K562 (cell line): ENCODE data around the gene LST1. TPM values are rescaled to one million over a fixed set of nuclear protein-coding genes. Genes with fewer than 3 reads are reported as not detected.
A peak's percentile ranks its signal among the peaks of the same experiment; 100 is the strongest.

Experiments
- ARID3B ChIP-seq: fragments of 250-450 bp; sonication (Bioruptor Pico); IDR thresholded peaks from 2 replicates; pipeline ENCODE4 v1.4.0; 2020; ENCODE audit warnings: borderline replicate concordance
- CHD2 ChIP-seq: IDR thresholded peaks from 2 replicates; pipeline ENCODE4 v1.6.1; 2011; ENCODE audit warnings: low read depth, low read length
- CTBP1 ChIP-seq: fragments of 450-650 bp; IDR thresholded peaks from 2 replicates; pipeline ENCODE4 v1.6.1; 2016; ENCODE audit warnings: borderline replicate concordance
- E4F1 ChIP-seq: fragments of 250-450 bp; sonication (Bioruptor Pico); IDR thresholded peaks from 2 replicates; pipeline ENCODE4 v1.5.0; 2021; ENCODE audit warnings: mild to moderate bottlenecking, borderline replicate concordance
- ELF2 ChIP-seq: fragments of 250-450 bp; sonication (Bioruptor Pico); IDR thresholded peaks from 2 replicates; pipeline ENCODE4 v1.5.0; 2021; ENCODE audit warnings: mild to moderate bottlenecking
- ESRRB ChIP-seq: fragments of 250-450 bp; sonication (Bioruptor Pico); IDR thresholded peaks from 2 replicates; pipeline ENCODE4 v1.5.0; 2020; ENCODE audit warnings: mild to moderate bottlenecking, moderate library complexity, borderline replicate concordance
- JUNB ChIP-seq: fragments of 450-650 bp; formaldehyde crosslinking; conservative IDR thresholded peaks from 2 replicates; pipeline ENCODE4 v1.4.0; 2020; ENCODE audit warnings: mild to moderate bottlenecking
- KAT2B ChIP-seq: IDR thresholded peaks from one replicate; pipeline ENCODE4 v1.6.1; 2012; ENCODE audit warnings: low read depth, mild to moderate bottlenecking, control low read depth, inconsistent platforms, low read length, moderate library complexity
- NEUROD1 ChIP-seq: fragments of 150-350 bp; IDR thresholded peaks from 2 replicates; pipeline ENCODE4 v1.6.1; 2014; ENCODE audit warnings: borderline replicate concordance, low read length, low read depth; ENCODE audit not compliant: partially characterized antibody
- RNF2 ChIP-seq: sonication (generic); IDR thresholded peaks from 2 replicates; pipeline ENCODE4 v1.6.1; 2016
- SAFB2 ChIP-seq: fragments of 200-400 bp; formaldehyde crosslinking; IDR thresholded peaks from 2 replicates; pipeline ENCODE4 v1.6.1; 2018; ENCODE audit warnings: borderline replicate concordance, low read length, low read depth, moderate library complexity; ENCODE audit not compliant: severe bottlenecking
- SAP30 ChIP-seq: fragments of 200-600 bp; sonication (generic); IDR thresholded peaks from 2 replicates; pipeline ENCODE4 v1.6.1; 2012; ENCODE audit warnings: borderline replicate concordance, low read depth, mild to moderate bottlenecking, moderate library complexity, low read length, control low read depth, inconsistent platforms; ENCODE audit not compliant: insufficient read depth, poor library complexity, severe bottlenecking
- SREBF1 ChIP-seq: fragments of 150-350 bp; IDR thresholded peaks from 2 replicates; pipeline ENCODE4 v1.6.1; 2014; ENCODE audit warnings: antibody characterized with exemption, low read depth, low read length, borderline replicate concordance
- TAF7 ChIP-seq: fragments of 450-650 bp; IDR thresholded peaks from 2 replicates; pipeline ENCODE4 v1.6.1; 2016; ENCODE audit warnings: missing genetic modification characterization, missing compliant biosample characterization
- TEAD4 ChIP-seq, 2 experiments: sonication (generic) in 1 of 2; formaldehyde crosslinking in 1 of 2; IDR thresholded peaks; 2 replicates each; pipeline versions ENCODE4 v1.6.1 to v1.8.0; 2012 to 2022; ENCODE audit warnings: borderline replicate concordance in 1 of 2, inconsistent platforms in 1 of 2, low read length in 1 of 2, mild to moderate bottlenecking in 1 of 2, missing genetic modification reagents in 1 of 2
- TFAP4 ChIP-seq: sonication (generic); formaldehyde crosslinking; IDR thresholded peaks from 2 replicates; pipeline ENCODE4 v1.8.0; 2022; ENCODE audit warnings: missing genetic modification reagents, mild to moderate bottlenecking, moderate library complexity, borderline replicate concordance
- VEZF1 ChIP-seq: fragments of 200-800 bp; sonication (Bioruptor generic); IDR thresholded peaks from 2 replicates; pipeline ENCODE4 v1.6.1; 2017; ENCODE audit warnings: missing genetic modification characterization, missing compliant biosample characterization
- XRCC5 ChIP-seq: fragments of 200-400 bp; formaldehyde crosslinking; IDR thresholded peaks from 2 replicates; pipeline ENCODE4 v1.6.1; 2017; ENCODE audit warnings: low read depth, mild to moderate bottlenecking, low read length
- ZNF12 ChIP-seq: sonication (generic); formaldehyde crosslinking; IDR thresholded peaks from 2 replicates; pipeline ENCODE4 v1.4.0; 2020; ENCODE audit warnings: mild to moderate bottlenecking, missing genetic modification reagents
- ZNF217 ChIP-seq: sonication (generic); formaldehyde crosslinking; IDR thresholded peaks from 2 replicates; pipeline ENCODE4 v1.8.0; 2022; ENCODE audit warnings: mild to moderate bottlenecking, missing genetic modification reagents
- ZNF316 ChIP-seq: fragments of 450-650 bp; IDR thresholded peaks from 2 replicates; pipeline ENCODE4 v1.6.1; 2016
- polyA plus RNA-seq, 8 experiments: library from polyadenylated mRNA; depleted of rRNA in 4 of 8; stranded (reverse) in 5 of 8; unstranded in 3 of 8; fragments of >200 nt; fragmentation: Nextera tagmentation in 2 of 8; fragmentation: Illumina TruSeq in 1 of 8; extraction: Ambion mirVana in 2 of 8; extraction: Trizol in 1 of 8; gene quantifications; 2 replicates each; pipeline versions ENCODE4 v1.2.1 to v1.2.3, GENCODE V29; 2011 to 2014; ENCODE audit warnings: inconsistent platforms in 1 of 8, missing spikeins in 1 of 8
- total RNA-seq, 7 experiments: library from RNA; depleted of rRNA in 6 of 7; stranded (reverse); fragments of >200 nt in 6 of 7; fragmentation: Illumina TruSeq in 2 of 7; extraction: Trizol in 2 of 7; gene quantifications; 2 replicates each; pipeline versions ENCODE4 v1.2.1 to v1.2.3, GENCODE V29; 2011 to 2021; ENCODE audit warnings: low replicate concordance in 1 of 7

The LST1 gene
- total and polyA plus RNA-seq, 9 of the 15 experiments (the other 6 are each of a cell fraction or from before 2014, with no cell fraction given): 0.82 to 7.8 (median 1.7) TPM

- TF ChIP-seq JUNB (CRISPR knock-in tag) (no peak), KAT2B (no peak), ARID3B (no peak), TFAP4 (CRISPR knock-in tag) (no peak; the same call in 1 of the 2 replicates), CTBP1 (peak; percentile 51), SREBF1 (no peak), CHD2 (no peak), SAP30 (no peak), ZNF217 (CRISPR knock-in tag) (no peak), TAF7 (tag) (no peak), ZNF316 (no peak), TEAD4 (IDR thresholded peaks at IDR 0.05; ENCODE audit: low read length) (peak; percentile 55; the same call in 1 of the 2 replicates), TEAD4 (CRISPR knock-in tag; IDR thresholded peaks at IDR 0.05; ENCODE audit: borderline replicate concordance) (no peak), ESRRB (CRISPR knock-in tag) (no peak), ELF2 (CRISPR knock-in tag) (0 out of 2 replicates have a peak, but pooled peaks have one; percentile 31), SAFB2 (no peak), E4F1 (CRISPR knock-in tag) (no peak), XRCC5 (no peak), VEZF1 (peak; percentile 54; the same call in 1 of the 2 replicates), RNF2 (no peak), NEUROD1 (peak; percentile 14), ZNF12 (CRISPR knock-in tag) (no peak)
These were observed 28.9 kb downstream of the LST1 start, which contains the start of gene AIF1 (continued) for GRCh38 chr6:31614684-31615578.
